ENCODE measurements around the gene DHTKD1.

DHTKD1 gene

DNA sequence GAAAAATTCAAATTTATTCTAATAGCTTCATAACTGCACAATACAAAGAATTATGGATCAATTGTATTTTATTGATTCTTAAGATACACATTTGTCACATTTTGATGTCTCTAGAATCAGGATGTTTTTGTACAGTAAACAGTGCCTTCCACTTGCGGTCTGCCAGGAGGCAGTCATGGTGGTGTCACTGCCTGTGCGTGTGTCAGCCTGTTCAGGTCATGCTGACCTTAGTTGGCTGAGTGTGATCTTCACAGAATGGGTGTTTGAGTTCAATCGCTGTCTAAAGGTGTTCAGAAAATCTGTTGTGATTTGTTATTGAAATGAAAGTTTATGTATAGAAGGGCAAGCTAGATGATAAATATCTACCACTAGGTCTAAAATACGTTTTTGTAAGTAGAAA is 81.4 kb downstream of the DHTKD1 start:
- no peaks in the 10 kb centered on the region for H3K79me1 ChIP-seq (ENCODE audit: low read depth, low read length)
- H3K36me3 ChIP-seq (replicated peaks in 1 of 2; ENCODE audit: control insufficient read depth in 2 of 2, insufficient read depth in 2 of 2, low read length in 2 of 2) = peaks cover 8 to 70% of the 10 kb centered on the region in 2 donors
- H3K9me3 ChIP-seq (replicated peaks in 1 of 2; ENCODE audit: control insufficient read depth in 2 of 2, insufficient read depth in 1 of 2, low read depth in 1 of 2, low read length in 2 of 2) = no peaks in the 10 kb centered on the region
- H4K8ac ChIP-seq (ENCODE audit: low read depth, low read length) = no peak overlapping the region
- H3K27ac ChIP-seq (replicated peaks; ENCODE audit: low read length) = no peak overlapping the region
- no peak overlapping the region for H2BK120ac ChIP-seq (ENCODE audit: low read depth, low read length)
- H3K14ac ChIP-seq (ENCODE audit: low read length) = no peak overlapping the region
- H2BK15ac ChIP-seq (ENCODE audit: low read length) = no peak overlapping the region
- no peak overlapping the region for H2BK12ac ChIP-seq (ENCODE audit: low read length)
- no peak overlapping the region for H2AFZ ChIP-seq (ENCODE audit: low read length)
- no CpG with 5 or more reads among the region's 4 CpGs for WGBS, 2 donors (ENCODE audit: extremely low coverage in 2 of 2, insufficient read length in 2 of 2, insufficient replicate concordance in 1 of 2)
- no peak overlapping the region for H2AK5ac ChIP-seq (ENCODE audit: low read depth, low read length)
- H3K27me3 ChIP-seq (ENCODE audit: control insufficient read depth in 3 of 3, insufficient read depth in 3 of 3, low read depth in 1 of 3, low read length in 3 of 3) = no peaks in the 10 kb centered on the region
- no peak for DNase-seq (ENCODE audit: low spot score)
- H2BK5ac ChIP-seq (ENCODE audit: low read length) = no peak overlapping the region
- no peak overlapping the region for H3K4me3 ChIP-seq (ENCODE audit: low read length in 2 of 2)
- no peak overlapping the region for H3K9ac ChIP-seq (ENCODE audit: low read depth, low read length, poor library complexity)
- H3K4me1 ChIP-seq (ENCODE audit: control insufficient read depth in 2 of 2, insufficient read depth in 1 of 2, low read depth in 1 of 2, low read length in 2 of 2) = peaks cover 0 to 4% of the 10 kb centered on the region in 2 donors
- no peak overlapping the region for H3K18ac ChIP-seq (ENCODE audit: low read length)
- H4K91ac ChIP-seq (ENCODE audit: low read depth, low read length, poor library complexity) = no peak overlapping the region
- no peak overlapping the region for H3K4me2 ChIP-seq (ENCODE audit: insufficient read depth, low read length, poor library complexity, severe bottlenecking)
- no peak overlapping the region for H3K23ac ChIP-seq (ENCODE audit: low read depth, low read length, poor library complexity)
- no peak overlapping the region for H3K4ac ChIP-seq (ENCODE audit: low read length)

- no peak for DNase-seq (ENCODE audit: low spot score)
- WGBS, 2 donors (ENCODE audit: extremely low coverage in 2 of 2, insufficient read length in 2 of 2, insufficient replicate concordance in 1 of 2) = no CpG with 5 or more reads among the region's 6 CpGs
- Histone ChIP-seq H3K9ac (ENCODE audit: low read depth, low read length, poor library complexity) (no peak overlapping the region), H3K9me3 (replicated peaks in 1 of 2; ENCODE audit: control insufficient read depth in 2 of 2, insufficient read depth in 1 of 2, low read depth in 1 of 2, low read length in 2 of 2) (no peaks in the 10 kb centered on the region), H3K4me2 (ENCODE audit: insufficient read depth, low read length, poor library complexity, severe bottlenecking) (no peak overlapping the region), H3K36me3 (replicated peaks in 1 of 2; ENCODE audit: control insufficient read depth in 2 of 2, insufficient read depth in 2 of 2, low read length in 2 of 2) (peaks cover 15 to 79% of the 10 kb centered on the region in 2 donors), H4K8ac (ENCODE audit: low read depth, low read length) (no peak overlapping the region), H2BK120ac (ENCODE audit: low read depth, low read length) (no peak overlapping the region), H3K23ac (ENCODE audit: low read depth, low read length, poor library complexity) (no peak overlapping the region), H3K18ac (ENCODE audit: low read length) (no peak overlapping the region), H3K4me1 (ENCODE audit: control insufficient read depth in 2 of 2, insufficient read depth in 1 of 2, low read depth in 1 of 2, low read length in 2 of 2) (peaks cover 0 to 4% of the 10 kb centered on the region in 2 donors), H3K27me3 (ENCODE audit: control insufficient read depth in 3 of 3, insufficient read depth in 3 of 3, low read depth in 1 of 3, low read length in 3 of 3) (no peaks in the 10 kb centered on the region), H2AFZ (ENCODE audit: low read length) (no peak overlapping the region), H3K4ac (ENCODE audit: low read length) (no peak overlapping the region), H3K4me3 (ENCODE audit: low read length in 2 of 2) (no peak overlapping the region), H2AK5ac (ENCODE audit: low read depth, low read length) (no peak overlapping the region), H2BK12ac (ENCODE audit: low read length) (no peak overlapping the region), H3K27ac (replicated peaks; ENCODE audit: low read length) (no peak overlapping the region), H4K91ac (ENCODE audit: low read depth, low read length, poor library complexity) (no peak overlapping the region), H3K79me1 (ENCODE audit: low read depth, low read length) (no peaks in the 10 kb centered on the region), H3K14ac (ENCODE audit: low read length) (no peak overlapping the region), H2BK15ac (ENCODE audit: low read length) (no peak overlapping the region), H2BK5ac (ENCODE audit: low read length) (no peak overlapping the region)
Measured at GRCh38 chr10:12154516-12154915, 85.8 kb downstream of the DHTKD1 start.

DNA sequence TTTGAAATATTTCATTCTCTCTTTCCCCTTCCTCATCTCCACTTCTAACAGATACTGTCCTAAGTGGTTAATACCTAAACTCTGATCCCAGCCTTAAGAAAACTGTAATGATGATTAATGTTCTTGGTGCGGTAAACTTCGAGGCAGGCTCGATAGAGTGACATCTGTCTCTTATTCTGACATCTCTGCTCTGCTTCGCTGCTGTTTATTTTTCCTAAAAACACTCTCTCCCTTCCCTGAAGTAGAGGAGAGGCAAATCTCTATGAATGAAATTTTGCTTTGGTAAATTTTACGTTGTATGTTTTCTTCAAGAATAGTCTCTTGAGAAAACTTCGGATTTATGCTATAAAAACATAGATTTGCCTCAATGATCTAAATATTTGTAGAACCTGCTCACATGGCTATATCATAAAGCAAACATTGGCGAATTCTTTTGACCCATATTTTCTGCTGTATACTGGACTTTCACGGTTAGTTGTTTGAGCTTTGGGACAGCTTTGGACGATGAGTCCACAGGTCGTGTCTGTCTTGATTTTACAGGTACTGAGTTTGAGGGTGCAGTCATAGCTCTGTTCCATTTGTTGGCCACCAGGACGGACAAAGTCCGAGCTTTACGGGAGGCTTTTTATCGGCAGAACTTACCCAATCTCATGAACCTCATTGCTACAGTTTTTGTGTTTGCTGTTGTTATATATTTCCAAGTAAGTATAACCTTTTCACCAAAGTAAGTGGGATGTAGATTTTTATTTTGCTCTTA is 87.8 kb downstream of the DHTKD1 start:
- DNase-seq (ENCODE audit: low spot score) = no peak
- H3K18ac ChIP-seq (ENCODE audit: low read length) = no peak overlapping the region
- no peak overlapping the region for H3K4me2 ChIP-seq (ENCODE audit: insufficient read depth, low read length, poor library complexity, severe bottlenecking)
- no peak overlapping the region for H2BK5ac ChIP-seq (ENCODE audit: low read length)
- H2BK12ac ChIP-seq (ENCODE audit: low read length) = no peak overlapping the region
- H3K27ac ChIP-seq (replicated peaks; ENCODE audit: low read length) = no peak overlapping the region
- H2AK5ac ChIP-seq (ENCODE audit: low read depth, low read length) = no peak overlapping the region
- H3K4me1 ChIP-seq (ENCODE audit: control insufficient read depth in 2 of 2, insufficient read depth in 1 of 2, low read depth in 1 of 2, low read length in 2 of 2) = peaks cover 0 to 4% of the 10 kb centered on the region in 2 donors
- no peak overlapping the region for H3K9ac ChIP-seq (ENCODE audit: low read depth, low read length, poor library complexity)
- no peak overlapping the region for H3K23ac ChIP-seq (ENCODE audit: low read depth, low read length, poor library complexity)
- no peak overlapping the region for H2BK120ac ChIP-seq (ENCODE audit: low read depth, low read length)
- no peak overlapping the region for H2AFZ ChIP-seq (ENCODE audit: low read length)
- no peak overlapping the region for H2BK15ac ChIP-seq (ENCODE audit: low read length)
- H4K91ac ChIP-seq (ENCODE audit: low read depth, low read length, poor library complexity) = no peak overlapping the region
- no peak overlapping the region for H4K8ac ChIP-seq (ENCODE audit: low read depth, low read length)
- peaks cover 18 to 88% of the 10 kb centered on the region in 2 donors for H3K36me3 ChIP-seq (replicated peaks in 1 of 2; ENCODE audit: control insufficient read depth in 2 of 2, insufficient read depth in 2 of 2, low read length in 2 of 2)
- H3K9me3 ChIP-seq (replicated peaks in 1 of 2; ENCODE audit: control insufficient read depth in 2 of 2, insufficient read depth in 1 of 2, low read depth in 1 of 2, low read length in 2 of 2) = no peaks in the 10 kb centered on the region
- H3K4me3 ChIP-seq (ENCODE audit: low read length in 2 of 2) = no peak overlapping the region
- no peaks in the 10 kb centered on the region for H3K27me3 ChIP-seq (ENCODE audit: control insufficient read depth in 3 of 3, insufficient read depth in 3 of 3, low read depth in 1 of 3, low read length in 3 of 3)
- no CpG with 5 or more reads among the region's 14 CpGs for WGBS, 2 donors (ENCODE audit: extremely low coverage in 2 of 2, insufficient read length in 2 of 2, insufficient replicate concordance in 1 of 2)
- no peak overlapping the region for H3K14ac ChIP-seq (ENCODE audit: low read length)
- no peak overlapping the region for H3K4ac ChIP-seq (ENCODE audit: low read length)
- H3K79me1 ChIP-seq (ENCODE audit: low read depth, low read length) = no peaks in the 10 kb centered on the region

GRCh38 chr10:12158111-12158510 is 89.4 kb downstream of the DHTKD1 start:
- no peaks in the 10 kb centered on the region for H3K79me1 ChIP-seq (ENCODE audit: low read depth, low read length)
- no peak overlapping the region for H2BK12ac ChIP-seq (ENCODE audit: low read length)
- H2AK5ac ChIP-seq (ENCODE audit: low read depth, low read length) = no peak overlapping the region
- no peak overlapping the region for H4K8ac ChIP-seq (ENCODE audit: low read depth, low read length)
- no peak overlapping the region for H2BK120ac ChIP-seq (ENCODE audit: low read depth, low read length)
- H3K18ac ChIP-seq (ENCODE audit: low read length) = no peak overlapping the region
- H2BK5ac ChIP-seq (ENCODE audit: low read length) = no peak overlapping the region
- no peak overlapping the region for H3K4me3 ChIP-seq (ENCODE audit: low read length in 2 of 2)
- H3K27ac ChIP-seq (replicated peaks; ENCODE audit: low read length) = no peak overlapping the region
- WGBS, 2 donors (ENCODE audit: extremely low coverage in 2 of 2, insufficient read length in 2 of 2, insufficient replicate concordance in 1 of 2) = no CpG with 5 or more reads among the region's 3 CpGs
- H3K23ac ChIP-seq (ENCODE audit: low read depth, low read length, poor library complexity) = no peak overlapping the region
- H3K4me2 ChIP-seq (ENCODE audit: insufficient read depth, low read length, poor library complexity, severe bottlenecking) = no peak overlapping the region
- peaks cover 0 to 4% of the 10 kb centered on the region in 2 donors for H3K4me1 ChIP-seq (ENCODE audit: control insufficient read depth in 2 of 2, insufficient read depth in 1 of 2, low read depth in 1 of 2, low read length in 2 of 2)
- H3K4ac ChIP-seq (ENCODE audit: low read length) = no peak overlapping the region
- no peak for DNase-seq (ENCODE audit: low spot score)
- no peak overlapping the region for H3K9ac ChIP-seq (ENCODE audit: low read depth, low read length, poor library complexity)
- H2AFZ ChIP-seq (ENCODE audit: low read length) = no peak overlapping the region
- H3K14ac ChIP-seq (ENCODE audit: low read length) = no peak overlapping the region
- peaks cover 23 to 95% of the 10 kb centered on the region in 2 donors for H3K36me3 ChIP-seq (replicated peaks in 1 of 2; ENCODE audit: control insufficient read depth in 2 of 2, insufficient read depth in 2 of 2, low read length in 2 of 2)
- no peak overlapping the region for H2BK15ac ChIP-seq (ENCODE audit: low read length)
- H4K91ac ChIP-seq (ENCODE audit: low read depth, low read length, poor library complexity) = no peak overlapping the region
- H3K9me3 ChIP-seq (replicated peaks in 1 of 2; ENCODE audit: control insufficient read depth in 2 of 2, insufficient read depth in 1 of 2, low read depth in 1 of 2, low read length in 2 of 2) = no peaks in the 10 kb centered on the region
- no peaks in the 10 kb centered on the region for H3K27me3 ChIP-seq (ENCODE audit: control insufficient read depth in 3 of 3, insufficient read depth in 3 of 3, low read depth in 1 of 3, low read length in 3 of 3)

All from neuronal stem cell (in vitro differentiated cells).